ENCODE results near the gene ATP6V1B1.

GRCh38 chr2:70888366-70888922, 47.3 kb upstream of the ATP6V1B1 start:
- no peak for TF ChIP-seq FOXM1 (IDR thresholded peaks at IDR 0.05; ENCODE audit: borderline replicate concordance)
- TF ChIP-seq ARNT (IDR thresholded peaks at IDR 0.05) = no peak
- TF ChIP-seq SUZ12 (IDR thresholded peaks at IDR 0.05) = no peak
- no peak for TF ChIP-seq ELF4 (IDR thresholded peaks at IDR 0.05)
- TF ChIP-seq FOXA1 (IDR thresholded peaks at IDR 0.05) = no peak
- TF ChIP-seq SP1 (IDR thresholded peaks at IDR 0.05) = no peak
- TF ChIP-seq HDGF (IDR thresholded peaks at IDR 0.05; ENCODE audit: borderline replicate concordance) = no peak
- no peak for TF ChIP-seq BHLHE40 (IDR thresholded peaks at IDR 0.05; ENCODE audit: borderline replicate concordance)
- no peak for TF ChIP-seq PKNOX1 (IDR thresholded peaks at IDR 0.05)
- TF ChIP-seq FOXK2 (IDR thresholded peaks at IDR 0.05) = no peak
- no peak for TF ChIP-seq TARDBP (IDR thresholded peaks at IDR 0.05)
- TF ChIP-seq ZNF384 (IDR thresholded peaks at IDR 0.05) = no peak
- no peak for TF ChIP-seq CTBP1 (IDR thresholded peaks at IDR 0.05; ENCODE audit: borderline replicate concordance)
- no peak for TF ChIP-seq LEF1 (IDR thresholded peaks at IDR 0.05; ENCODE audit: borderline replicate concordance)

All from HEK293T (cell line).